Testis (tissue), 2 donors: ENCODE data around the gene CHRDL1.

ENCODE experiments used
- POLR2A ChIP-seq: fragments of 450-650 bp; IDR thresholded peaks from one replicate; pipeline ENCODE4 v1.6.1; 2017; ENCODE audit warnings: antibody characterized with exemption, mild to moderate bottlenecking, moderate library complexity
- TF ChIP-seq, protein P1 (sequence below), 3 experiments: fragments of 450-650 bp in 2 of 3; fragments of 200-600 bp in 1 of 3; sonication (generic) in 1 of 3; IDR thresholded peaks; one replicate each; pipeline ENCODE4 v1.5.1; 2016 to 2019; ENCODE audit warnings: antibody characterized with exemption in 3 of 3, mild to moderate bottlenecking in 2 of 3, moderate library complexity in 1 of 3

DNA sequence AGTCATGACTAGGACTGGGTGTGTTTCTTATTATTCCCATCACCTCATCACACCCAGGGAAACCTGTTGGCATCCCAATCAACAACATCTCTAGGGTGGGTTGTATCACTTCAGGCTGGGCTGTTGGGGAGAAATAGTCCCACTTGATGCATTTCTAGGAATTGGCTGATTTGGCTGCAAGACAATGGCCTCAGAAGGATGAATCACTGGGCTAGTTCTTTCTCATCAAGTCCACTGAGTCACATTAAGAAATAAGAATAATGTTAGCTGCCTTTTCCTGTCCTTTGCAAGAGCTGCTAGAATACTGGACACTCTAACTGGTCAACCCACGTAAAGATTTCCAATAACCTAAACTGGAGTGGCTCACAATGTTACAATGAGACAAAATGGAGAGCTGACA is 104.2 kb downstream of the CHRDL1 start:
- TF ChIP-seq, protein P1, sequence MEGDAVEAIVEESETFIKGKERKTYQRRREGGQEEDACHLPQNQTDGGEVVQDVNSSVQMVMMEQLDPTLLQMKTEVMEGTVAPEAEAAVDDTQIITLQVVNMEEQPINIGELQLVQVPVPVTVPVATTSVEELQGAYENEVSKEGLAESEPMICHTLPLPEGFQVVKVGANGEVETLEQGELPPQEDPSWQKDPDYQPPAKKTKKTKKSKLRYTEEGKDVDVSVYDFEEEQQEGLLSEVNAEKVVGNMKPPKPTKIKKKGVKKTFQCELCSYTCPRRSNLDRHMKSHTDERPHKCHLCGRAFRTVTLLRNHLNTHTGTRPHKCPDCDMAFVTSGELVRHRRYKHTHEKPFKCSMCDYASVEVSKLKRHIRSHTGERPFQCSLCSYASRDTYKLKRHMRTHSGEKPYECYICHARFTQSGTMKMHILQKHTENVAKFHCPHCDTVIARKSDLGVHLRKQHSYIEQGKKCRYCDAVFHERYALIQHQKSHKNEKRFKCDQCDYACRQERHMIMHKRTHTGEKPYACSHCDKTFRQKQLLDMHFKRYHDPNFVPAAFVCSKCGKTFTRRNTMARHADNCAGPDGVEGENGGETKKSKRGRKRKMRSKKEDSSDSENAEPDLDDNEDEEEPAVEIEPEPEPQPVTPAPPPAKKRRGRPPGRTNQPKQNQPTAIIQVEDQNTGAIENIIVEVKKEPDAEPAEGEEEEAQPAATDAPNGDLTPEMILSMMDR (IDR thresholded peaks at IDR 0.05), result no peak
- no peak for TF ChIP-seq POLR2A
